ENCODE data around the gene DMD. TPM values are rescaled to one million over a fixed set of nuclear protein-coding genes. Genes with fewer than 3 reads are reported as not detected.

DMD gene
- total RNA-seq, 2 experiments from 2014 or later, result 0.27 to 0.49 TPM

DNA sequence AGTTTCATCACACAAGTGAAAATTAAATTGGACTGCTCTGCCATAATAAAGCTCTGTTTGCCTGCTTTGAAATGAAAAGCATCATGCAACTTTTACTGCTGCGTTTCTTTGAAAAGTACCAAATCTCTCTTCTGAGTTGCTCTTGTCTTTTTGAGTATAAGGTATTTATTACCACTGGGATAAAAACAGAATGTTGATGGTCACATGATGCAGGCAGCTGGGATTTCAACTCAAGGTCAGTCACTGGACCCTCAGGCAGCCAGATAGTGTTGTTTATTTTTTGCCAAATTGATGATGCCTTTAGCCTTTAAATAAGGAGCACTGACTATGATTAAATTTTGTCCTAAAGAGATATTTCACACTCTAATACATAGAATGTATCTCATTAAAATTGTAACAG, 32.7 kb downstream of the DMD start:
- no peaks in the 10 kb centered on the region for H3K36me3 Mint-ChIP-seq (ENCODE audit: low read depth)
- TF ChIP-seq, protein P1, sequence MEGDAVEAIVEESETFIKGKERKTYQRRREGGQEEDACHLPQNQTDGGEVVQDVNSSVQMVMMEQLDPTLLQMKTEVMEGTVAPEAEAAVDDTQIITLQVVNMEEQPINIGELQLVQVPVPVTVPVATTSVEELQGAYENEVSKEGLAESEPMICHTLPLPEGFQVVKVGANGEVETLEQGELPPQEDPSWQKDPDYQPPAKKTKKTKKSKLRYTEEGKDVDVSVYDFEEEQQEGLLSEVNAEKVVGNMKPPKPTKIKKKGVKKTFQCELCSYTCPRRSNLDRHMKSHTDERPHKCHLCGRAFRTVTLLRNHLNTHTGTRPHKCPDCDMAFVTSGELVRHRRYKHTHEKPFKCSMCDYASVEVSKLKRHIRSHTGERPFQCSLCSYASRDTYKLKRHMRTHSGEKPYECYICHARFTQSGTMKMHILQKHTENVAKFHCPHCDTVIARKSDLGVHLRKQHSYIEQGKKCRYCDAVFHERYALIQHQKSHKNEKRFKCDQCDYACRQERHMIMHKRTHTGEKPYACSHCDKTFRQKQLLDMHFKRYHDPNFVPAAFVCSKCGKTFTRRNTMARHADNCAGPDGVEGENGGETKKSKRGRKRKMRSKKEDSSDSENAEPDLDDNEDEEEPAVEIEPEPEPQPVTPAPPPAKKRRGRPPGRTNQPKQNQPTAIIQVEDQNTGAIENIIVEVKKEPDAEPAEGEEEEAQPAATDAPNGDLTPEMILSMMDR (IDR thresholded peaks at IDR 0.05), result no peak
- POLR2A ChIA-PET, result no interaction called here
- DNase-seq (no peak), ATAC-seq (no peak)
- H3K4me1 Mint-ChIP-seq (ENCODE audit: low read depth), result no peaks in the 10 kb centered on the region
- no peak overlapping the region for H3K27ac Mint-ChIP-seq
- CTCF ChIA-PET, result no interaction called here
- H3K27me3 Mint-ChIP-seq, result no peaks in the 10 kb centered on the region
- intact Hi-C loops (cut with micrococcal nuclease), result no loop called here
- peaks cover 3% of the 10 kb centered on the region for H3K9me3 Mint-ChIP-seq
- no peak overlapping the region for H3K4me3 Mint-ChIP-seq

- ChIA-PET POLR2A (no interaction called here), CTCF (no interaction called here)
- H3K4me3 Mint-ChIP-seq, result no peak overlapping the region
- DNase-seq (no peak), ATAC-seq (no peak)
- H3K27ac Mint-ChIP-seq, result no peak overlapping the region
- TF ChIP-seq, protein P1 (IDR thresholded peaks at IDR 0.05), result no peak
- H3K9me3 Mint-ChIP-seq, result peaks cover 3% of the 10 kb centered on the region
- H3K36me3 Mint-ChIP-seq (ENCODE audit: low read depth), result no peaks in the 10 kb centered on the region
- intact Hi-C loops (cut with micrococcal nuclease), result no loop called here
- H3K27me3 Mint-ChIP-seq, result no peaks in the 10 kb centered on the region
- no peaks in the 10 kb centered on the region for H3K4me1 Mint-ChIP-seq (ENCODE audit: low read depth)
These were observed 33.1 kb downstream of the DMD start for GRCh38 chrX:33178218-33178617.

DNA sequence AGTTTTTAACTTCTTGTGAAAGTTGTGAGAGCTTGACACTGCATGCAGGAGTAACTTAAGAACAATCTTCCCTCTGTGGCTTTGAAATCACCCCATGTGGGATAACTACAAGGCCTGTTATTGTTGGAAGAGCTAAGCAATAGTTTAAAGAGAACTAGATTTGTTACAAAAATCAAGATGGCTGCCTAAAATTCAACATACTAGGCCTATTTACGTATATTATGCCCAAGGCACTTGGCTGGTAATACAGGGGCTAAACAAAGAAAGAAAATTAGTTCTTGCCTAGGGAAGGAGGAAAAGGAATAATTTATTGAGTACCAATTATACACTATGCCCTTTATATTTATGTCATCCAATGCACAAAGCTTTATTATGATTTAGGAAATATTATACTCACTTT, 36.1 kb downstream of the DMD start:
- POLR2A ChIA-PET, result no interaction called here

GRCh38 chrX:33171041-33171440, 40.3 kb downstream of the DMD start:
- no peak for DNase-seq
- ATAC-seq, result no peak
- no peak overlapping the region for H3K27ac Mint-ChIP-seq
- intact Hi-C loops (cut with micrococcal nuclease), result no loop called here
- no peaks in the 10 kb centered on the region for H3K36me3 Mint-ChIP-seq (ENCODE audit: low read depth)
- CTCF ChIA-PET, result no interaction called here
- H3K9me3 Mint-ChIP-seq, result no peaks in the 10 kb centered on the region
- POLR2A ChIA-PET, result no interaction called here
- H3K27me3 Mint-ChIP-seq, result no peaks in the 10 kb centered on the region
- H3K4me3 Mint-ChIP-seq, result no peak overlapping the region
- no peaks in the 10 kb centered on the region for H3K4me1 Mint-ChIP-seq (ENCODE audit: low read depth)
- TF ChIP-seq, protein P1 (IDR thresholded peaks at IDR 0.05), result no peak

More for the DNA sequence above, 36.1 kb downstream of the DMD start:
- Mint-ChIP-seq H3K27me3 (no peaks in the 10 kb centered on the region), H3K4me1 (ENCODE audit: low read depth) (no peaks in the 10 kb centered on the region), H3K9me3 (no peaks in the 10 kb centered on the region), H3K4me3 (no peak overlapping the region), H3K36me3 (ENCODE audit: low read depth) (no peaks in the 10 kb centered on the region), H3K27ac (no peak overlapping the region)
- ATAC-seq (no peak), DNase-seq (no peak)
- TF ChIP-seq, protein P1 (IDR thresholded peaks at IDR 0.05), result no peak
- intact Hi-C loops (cut with micrococcal nuclease), result no loop called here
- CTCF ChIA-PET, result no interaction called here

GRCh38 chrX:33161829-33162228, 49.5 kb downstream of the DMD start:
- CTCF ChIA-PET, result no interaction called here
- TF ChIP-seq, protein P1 (IDR thresholded peaks at IDR 0.05), result no peak
- H3K27ac Mint-ChIP-seq, result no peak overlapping the region
- H3K4me1 Mint-ChIP-seq (ENCODE audit: low read depth), result no peaks in the 10 kb centered on the region
- POLR2A ChIA-PET, result no interaction called here
- no peak overlapping the region for H3K4me3 Mint-ChIP-seq
- no peaks in the 10 kb centered on the region for H3K36me3 Mint-ChIP-seq (ENCODE audit: low read depth)
- intact Hi-C loops (cut with micrococcal nuclease), result no loop called here
- H3K27me3 Mint-ChIP-seq, result no peaks in the 10 kb centered on the region
- no peaks in the 10 kb centered on the region for H3K9me3 Mint-ChIP-seq
- no peak for DNase-seq
- no peak for ATAC-seq
